ENCODE measurements around the gene CDC37L1.

The CDC37L1 gene

DNA sequence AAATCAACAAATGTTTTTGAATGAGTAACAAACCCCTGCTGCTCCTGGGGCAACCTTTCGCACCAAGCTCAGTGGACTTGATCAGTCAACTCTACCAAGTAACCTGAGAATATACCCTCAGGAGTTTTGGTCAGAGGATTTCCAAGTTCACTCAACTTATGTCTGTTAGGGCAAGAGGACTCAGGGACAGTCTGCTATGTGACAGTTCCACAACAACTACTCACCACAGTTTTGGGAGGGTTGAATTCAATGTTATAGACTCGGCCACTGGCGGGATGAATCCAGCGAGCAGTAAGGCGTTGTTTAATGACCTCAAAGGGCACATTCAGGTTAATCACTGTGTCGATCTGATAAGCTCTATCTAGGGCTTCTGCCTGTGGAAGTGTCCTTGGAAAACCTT lies 39.5 kb downstream of the CDC37L1 start:
- no peak for ATAC-seq
- Mint-ChIP-seq H3K9me3 (peaks cover 2% of the 10 kb centered on the region), H3K27me3 (no peaks in the 10 kb centered on the region), H3K27ac (no peak overlapping the region), H3K4me1 (no peaks in the 10 kb centered on the region), H3K36me3 (peaks cover 44% of the 10 kb centered on the region), H3K4me3 (no peak overlapping the region)

DNA sequence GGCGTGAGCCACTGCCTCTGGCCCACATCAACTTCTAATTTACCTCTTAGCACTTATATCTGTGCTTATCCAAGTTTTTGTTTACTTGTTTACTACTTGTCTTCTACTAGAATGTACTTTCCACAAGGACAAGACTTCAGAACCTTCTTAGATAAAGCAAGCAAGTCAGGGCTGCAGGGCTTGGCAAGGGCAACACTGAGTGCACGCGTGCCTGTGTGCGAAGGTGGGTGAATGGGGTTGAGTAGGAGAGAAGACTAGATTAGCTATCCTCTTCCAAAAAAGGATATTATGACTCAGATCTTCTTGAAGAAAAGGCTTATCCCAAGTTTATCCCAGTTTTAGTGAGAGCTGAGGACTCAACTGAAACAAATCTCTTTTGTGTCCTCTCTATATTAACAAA lies 42.4 kb downstream of the CDC37L1 start:
- no peak overlapping the region for H3K27ac Mint-ChIP-seq
- no peaks in the 10 kb centered on the region for H3K9me3 Mint-ChIP-seq
- no peak for ATAC-seq
- H3K4me1 Mint-ChIP-seq: peaks cover 13% of the 10 kb centered on the region
- peaks cover 42% of the 10 kb centered on the region for H3K36me3 Mint-ChIP-seq
- no peaks in the 10 kb centered on the region for H3K27me3 Mint-ChIP-seq
- no peak overlapping the region for H3K4me3 Mint-ChIP-seq

DNA sequence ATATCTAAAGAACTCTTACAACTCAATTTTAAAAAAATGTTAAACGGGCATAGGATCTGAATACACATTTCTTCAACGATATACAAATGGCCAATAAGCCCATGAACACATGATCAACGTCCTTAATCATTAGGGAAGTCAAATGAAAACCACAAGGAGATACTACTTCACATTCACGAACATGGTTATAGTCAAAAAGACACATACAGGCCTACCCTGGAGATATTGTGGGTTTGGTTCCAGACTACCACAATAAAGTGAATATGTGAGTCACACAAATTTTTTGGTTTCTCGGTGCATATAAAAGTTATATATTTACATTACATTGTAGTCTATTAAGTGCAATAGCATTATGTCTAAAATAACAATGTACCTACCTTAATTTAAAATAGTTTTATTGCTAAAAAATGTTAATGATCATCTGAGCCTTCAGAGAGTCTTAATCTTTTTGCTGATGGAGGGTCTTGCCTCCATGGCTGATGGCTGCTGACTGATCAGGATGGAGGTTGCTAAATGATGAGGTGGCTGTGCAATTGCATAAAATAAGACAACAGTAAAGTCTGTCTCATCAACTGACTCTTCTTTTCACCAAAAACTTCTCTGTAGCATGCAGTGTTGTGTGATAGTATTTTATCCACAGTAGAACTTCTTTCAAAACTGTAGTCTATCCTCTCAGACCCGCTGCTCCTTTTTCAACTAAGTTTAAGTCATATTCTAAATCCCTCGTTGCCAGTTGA lies 46.5 kb downstream of the CDC37L1 start:
- Mint-ChIP-seq H3K27me3 (no peaks in the 10 kb centered on the region), H3K36me3 (peaks cover 34% of the 10 kb centered on the region), H3K4me3 (no peak overlapping the region), H3K9me3 (no peaks in the 10 kb centered on the region), H3K27ac (peak overlapping the region; percentile 42), H3K4me1 (peaks cover 23% of the 10 kb centered on the region)
- ATAC-seq: no peak

DNA sequence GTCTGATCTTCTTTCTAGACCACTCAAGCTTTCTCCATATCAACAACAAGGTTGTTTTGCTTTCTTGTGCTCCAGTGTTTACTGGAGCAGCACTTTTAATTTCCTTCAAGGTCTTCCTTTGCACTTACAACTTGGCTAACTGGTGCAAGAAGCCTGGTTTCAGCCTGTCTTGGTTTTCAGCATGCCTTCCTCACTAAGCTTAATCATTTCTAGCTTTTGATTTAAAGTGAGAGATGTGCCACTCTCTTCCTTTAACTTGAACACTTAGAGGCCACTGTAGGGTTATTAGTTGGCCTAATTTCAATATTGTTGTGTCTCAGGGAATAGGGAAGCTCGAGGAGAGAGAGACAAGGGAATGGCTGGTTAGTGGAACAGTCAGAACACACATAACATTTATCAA lies 48.2 kb downstream of the CDC37L1 start:
- H3K27ac Mint-ChIP-seq: no peak overlapping the region
- peaks cover 33% of the 10 kb centered on the region for H3K4me1 Mint-ChIP-seq
- H3K27me3 Mint-ChIP-seq: no peaks in the 10 kb centered on the region
- ATAC-seq: no peak
- no peak overlapping the region for H3K4me3 Mint-ChIP-seq
- peaks cover 19% of the 10 kb centered on the region for H3K36me3 Mint-ChIP-seq
- no peaks in the 10 kb centered on the region for H3K9me3 Mint-ChIP-seq

DNA sequence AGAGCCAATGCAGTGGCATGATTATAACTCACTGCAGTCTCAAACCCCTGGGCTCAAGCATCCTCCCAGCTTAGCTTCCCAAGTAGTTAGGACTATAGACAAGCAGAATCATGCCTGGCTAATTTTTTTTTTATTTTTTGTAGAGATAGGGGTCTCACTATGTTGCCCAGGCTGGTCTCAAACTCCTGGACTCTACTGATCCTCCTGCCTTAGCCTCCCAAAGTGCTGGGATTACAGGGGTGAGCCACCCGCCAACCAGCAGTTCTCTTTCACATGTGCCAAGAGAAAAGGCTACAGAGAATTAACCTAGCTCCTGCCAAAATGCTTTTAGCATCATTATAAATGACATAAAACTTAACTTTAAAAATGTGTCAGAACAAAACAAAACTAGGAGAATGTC lies 53.5 kb downstream of the CDC37L1 start:
- H3K4me3 Mint-ChIP-seq: no peak overlapping the region
- no peaks in the 10 kb centered on the region for H3K27me3 Mint-ChIP-seq
- peaks cover 16% of the 10 kb centered on the region for H3K36me3 Mint-ChIP-seq
- no peaks in the 10 kb centered on the region for H3K9me3 Mint-ChIP-seq
- H3K27ac Mint-ChIP-seq: no peak overlapping the region
- no peak for ATAC-seq
- H3K4me1 Mint-ChIP-seq: peaks cover 40% of the 10 kb centered on the region

DNA sequence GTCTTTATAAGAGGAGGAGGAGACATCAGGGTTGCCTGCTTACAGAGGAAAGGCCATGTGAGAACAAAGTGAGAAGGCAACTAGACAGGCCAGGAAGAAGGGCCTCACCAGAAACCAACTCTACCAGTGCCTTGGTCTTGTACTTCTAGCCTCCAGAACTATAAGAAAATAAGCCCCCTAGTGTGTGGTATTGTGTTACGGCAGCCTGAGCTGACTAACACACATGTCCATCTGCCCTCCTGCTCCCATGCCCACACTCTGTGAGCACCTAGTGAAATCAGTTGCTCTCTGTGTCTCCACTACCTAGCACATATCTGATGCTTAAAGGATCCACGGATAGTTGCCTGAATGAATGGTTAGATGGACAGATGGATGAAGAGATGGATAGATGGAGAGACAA lies 54.8 kb downstream of the CDC37L1 start:
- Mint-ChIP-seq H3K4me1 (peaks cover 42% of the 10 kb centered on the region), H3K27me3 (no peaks in the 10 kb centered on the region), H3K9me3 (no peaks in the 10 kb centered on the region), H3K27ac (no peak overlapping the region), H3K4me3 (no peak overlapping the region), H3K36me3 (peaks cover 16% of the 10 kb centered on the region)
- ATAC-seq: no peak

DNA sequence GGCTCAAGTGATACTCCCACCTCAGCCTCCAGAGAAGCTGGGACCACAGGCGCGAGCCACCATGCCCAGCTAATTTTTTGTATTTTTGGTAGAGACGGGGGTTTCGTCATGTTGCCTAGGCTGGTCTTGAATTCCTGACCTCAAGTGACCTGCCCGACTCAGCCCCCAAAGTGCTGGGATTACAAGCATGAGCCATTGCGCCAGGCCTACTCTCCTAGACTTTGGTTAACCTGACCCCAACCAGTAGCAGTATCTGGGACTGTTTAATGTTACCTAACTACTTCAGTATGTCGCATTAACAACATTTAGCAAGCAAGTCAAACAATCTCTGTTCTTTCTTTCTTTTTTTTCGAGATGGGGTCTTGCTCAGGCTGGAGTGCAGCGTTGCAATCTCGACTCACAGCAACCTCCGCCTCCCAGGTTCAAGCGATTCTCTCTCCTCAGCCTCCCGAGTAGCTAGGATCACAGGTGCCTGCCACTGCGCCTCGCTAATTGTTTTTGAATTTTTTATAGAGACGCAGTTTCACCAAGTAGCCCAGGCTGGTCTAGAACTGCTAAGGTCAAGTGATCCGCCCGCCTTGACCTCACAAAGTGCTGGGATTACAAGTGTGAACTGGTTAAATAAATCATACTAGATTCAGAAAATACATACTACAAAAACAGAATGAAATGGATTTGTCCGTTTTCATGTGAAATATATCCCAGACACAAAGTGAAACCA lies 59.7 kb downstream of the CDC37L1 start:
- H3K9me3 Mint-ChIP-seq: no peaks in the 10 kb centered on the region
- H3K36me3 Mint-ChIP-seq: peaks cover 8% of the 10 kb centered on the region
- H3K27ac Mint-ChIP-seq: peak overlapping the region; percentile 89
- no peak for ATAC-seq
- H3K4me3 Mint-ChIP-seq: peak overlapping the region; percentile 88
- no peaks in the 10 kb centered on the region for H3K27me3 Mint-ChIP-seq
- peaks cover 37% of the 10 kb centered on the region for H3K4me1 Mint-ChIP-seq

DNA sequence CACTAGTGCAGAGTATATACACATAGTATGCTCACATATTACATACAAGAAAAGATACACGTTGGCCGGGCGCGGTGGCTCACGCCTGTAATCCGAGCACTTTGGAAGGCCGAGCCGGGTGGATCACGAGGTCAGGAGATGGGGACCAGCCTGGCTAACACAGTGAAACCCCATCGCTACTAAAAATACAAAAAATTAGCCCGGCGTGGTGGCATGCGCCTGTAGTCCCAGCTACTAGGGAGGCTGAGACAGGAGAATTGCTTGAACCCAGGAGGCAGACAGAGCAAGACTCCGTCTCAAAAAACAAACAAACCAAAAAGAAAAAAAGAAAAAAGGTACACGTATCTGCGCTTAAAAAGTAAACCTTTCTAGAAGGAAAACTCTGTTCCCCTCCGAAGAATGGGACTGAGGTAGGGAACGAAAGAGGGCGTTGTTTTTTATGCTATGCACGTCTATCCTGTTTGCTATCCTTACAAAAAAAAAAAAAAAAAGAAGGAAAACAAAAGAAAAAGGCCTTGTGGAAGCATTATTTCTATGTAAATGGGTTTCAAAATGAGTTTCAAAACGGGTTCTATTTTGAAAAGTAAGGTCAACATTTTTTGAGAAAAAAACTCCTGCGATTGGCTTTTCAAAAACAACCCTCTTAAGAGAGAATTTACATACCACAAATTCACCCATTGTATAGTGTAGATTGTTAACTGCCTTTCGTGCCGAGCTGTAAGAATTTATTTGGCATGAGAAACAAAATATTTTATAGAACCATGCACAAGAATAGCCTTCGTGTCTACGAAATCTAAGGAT lies 60.4 kb downstream of the CDC37L1 start:
- Mint-ChIP-seq H3K4me3 (peak overlapping the region; percentile 88), H3K9me3 (no peaks in the 10 kb centered on the region), H3K27ac (peak overlapping the region; percentile 89), H3K27me3 (no peaks in the 10 kb centered on the region), H3K4me1 (peaks cover 29% of the 10 kb centered on the region), H3K36me3 (peaks cover under 1% of the 10 kb centered on the region)
- ATAC-seq: no peak

DNA sequence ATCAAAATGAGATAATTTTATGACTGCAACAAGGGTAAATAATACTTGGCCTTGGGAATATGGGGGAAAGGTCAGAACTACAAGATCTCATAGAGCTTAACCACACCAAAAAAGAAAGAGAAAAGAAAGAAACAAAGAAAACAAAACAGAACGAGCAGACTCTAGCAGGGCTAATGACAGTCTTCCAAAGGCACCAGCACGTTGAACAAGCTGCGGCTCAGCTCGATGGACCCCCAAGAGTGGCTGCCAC lies 60.9 kb downstream of the CDC37L1 start:
- Mint-ChIP-seq H3K4me3 (peak overlapping the region; percentile 88), H3K4me1 (peaks cover 28% of the 10 kb centered on the region), H3K27me3 (no peaks in the 10 kb centered on the region), H3K27ac (peak overlapping the region; percentile 89), H3K36me3 (no peaks in the 10 kb centered on the region), H3K9me3 (no peaks in the 10 kb centered on the region)
- ATAC-seq: no peak

DNA sequence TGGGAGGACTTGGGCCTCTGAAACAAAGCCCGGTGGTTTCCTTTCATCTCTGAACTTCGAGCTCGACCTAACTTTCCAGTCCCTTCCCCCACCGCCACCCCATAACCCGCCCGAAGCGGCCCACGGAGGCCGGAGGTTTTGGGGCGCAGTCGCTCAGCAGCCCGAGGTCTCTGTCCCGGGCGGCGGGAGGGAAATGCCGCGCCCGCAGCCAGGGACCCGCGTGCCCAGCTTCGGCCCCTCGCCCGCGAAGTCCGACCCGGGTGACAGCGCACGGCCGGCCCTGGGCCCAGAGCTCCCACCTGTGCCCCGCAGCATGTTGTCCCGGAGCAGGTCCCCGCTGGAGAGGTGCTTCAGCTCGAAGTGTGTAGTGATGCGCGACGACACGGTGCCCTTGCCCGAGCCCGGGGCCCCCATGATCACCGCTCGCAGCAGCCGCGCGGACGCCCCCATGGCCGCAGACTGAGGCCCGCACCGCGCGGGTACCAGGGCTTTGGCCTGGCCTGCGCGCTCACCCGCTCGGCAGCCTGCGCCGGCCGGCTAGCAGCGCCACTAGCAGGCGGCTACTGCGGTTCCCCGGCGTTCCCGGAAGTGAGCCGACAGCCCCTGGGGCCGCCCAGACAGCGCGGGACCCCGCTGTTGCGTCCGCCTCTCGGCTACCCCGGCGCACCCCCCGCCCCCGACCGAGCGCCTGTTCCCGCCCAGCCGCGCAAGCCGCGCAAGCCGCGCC lies 61.4 kb downstream of the CDC37L1 start, which contains the start of gene AK3:
AK3 (minus strand) TSS at position 565 of the 727 bp plus-strand sequence; CDS start at position 450, 115 bp downstream.
- H3K4me1 Mint-ChIP-seq: peaks cover 28% of the 10 kb centered on the region
- H3K4me3 Mint-ChIP-seq: peak within 1 kb of the TSS; percentile 88
- H3K36me3 Mint-ChIP-seq: no peaks in the 10 kb centered on the region
- H3K9me3 Mint-ChIP-seq: no peaks in the 10 kb centered on the region
- ATAC-seq: peak; percentile 96
- H3K27ac Mint-ChIP-seq: peak within 1 kb of the TSS; percentile 89
- H3K27me3 Mint-ChIP-seq: no peaks in the 10 kb centered on the region

DNA sequence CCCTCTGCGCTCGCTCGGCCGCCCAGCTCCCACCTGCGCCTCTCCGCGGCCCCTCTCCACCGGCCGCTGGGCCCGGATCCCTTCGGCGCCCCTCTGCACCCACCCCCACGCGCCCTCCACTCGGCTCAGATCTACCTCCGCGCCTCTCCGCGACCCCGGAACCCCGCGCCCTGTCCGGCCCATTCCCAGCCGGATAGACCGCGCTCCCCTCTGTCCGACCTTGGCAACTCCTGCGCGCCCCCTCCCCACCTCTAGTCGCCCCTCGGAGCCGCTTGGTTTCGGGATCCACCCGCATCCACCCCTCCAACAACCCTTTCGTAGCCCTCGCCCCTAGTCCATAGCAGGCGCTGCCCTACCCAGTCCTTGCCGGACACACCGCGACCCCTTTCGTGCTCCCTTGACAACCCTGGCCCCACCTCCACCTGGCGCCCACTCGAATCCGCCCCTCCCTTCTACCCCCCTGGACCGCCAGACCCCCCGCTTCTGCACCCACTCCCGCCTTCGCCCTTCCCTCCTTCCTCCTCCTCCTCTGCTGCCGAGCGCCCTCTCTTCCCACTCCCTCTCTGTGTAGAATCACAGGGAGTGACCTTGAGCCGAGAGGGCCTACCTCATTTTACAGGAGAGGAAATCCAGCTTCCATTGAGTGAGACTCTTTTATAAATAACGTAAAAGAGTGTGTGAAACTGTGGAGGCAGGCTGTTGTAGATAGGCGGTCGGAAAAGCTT lies 62.2 kb downstream of the CDC37L1 start:
- Mint-ChIP-seq H3K27ac (peak overlapping the region; percentile 89), H3K4me3 (peak overlapping the region; percentile 88), H3K27me3 (no peaks in the 10 kb centered on the region), H3K36me3 (no peaks in the 10 kb centered on the region), H3K9me3 (no peaks in the 10 kb centered on the region), H3K4me1 (peaks cover 26% of the 10 kb centered on the region)
- ATAC-seq: peak; percentile 24

DNA sequence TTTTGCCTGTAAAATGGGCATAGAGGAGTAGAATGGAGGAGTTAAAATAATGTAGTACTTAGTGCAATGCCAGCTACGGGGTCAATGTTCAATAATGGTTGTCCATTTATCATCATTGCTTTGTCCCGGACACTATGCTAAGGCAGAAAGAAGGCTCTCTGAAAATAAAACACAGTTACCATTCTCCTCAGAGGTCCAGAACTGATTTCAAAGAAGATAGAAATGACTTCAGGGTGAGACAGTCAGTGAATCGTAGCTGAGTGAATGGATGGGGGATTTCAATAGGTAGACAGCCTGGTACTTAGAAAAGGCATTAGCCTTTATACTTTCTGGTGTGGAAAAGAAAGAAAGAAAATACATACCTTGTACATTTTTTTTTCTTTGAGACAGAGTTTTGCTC lies 62.9 kb downstream of the CDC37L1 start:
- peak overlapping the region; percentile 89 for H3K27ac Mint-ChIP-seq
- no peaks in the 10 kb centered on the region for H3K36me3 Mint-ChIP-seq
- no peaks in the 10 kb centered on the region for H3K27me3 Mint-ChIP-seq
- peaks cover 23% of the 10 kb centered on the region for H3K4me1 Mint-ChIP-seq
- no peaks in the 10 kb centered on the region for H3K9me3 Mint-ChIP-seq
- ATAC-seq: no peak
- H3K4me3 Mint-ChIP-seq: no peak overlapping the region

DNA sequence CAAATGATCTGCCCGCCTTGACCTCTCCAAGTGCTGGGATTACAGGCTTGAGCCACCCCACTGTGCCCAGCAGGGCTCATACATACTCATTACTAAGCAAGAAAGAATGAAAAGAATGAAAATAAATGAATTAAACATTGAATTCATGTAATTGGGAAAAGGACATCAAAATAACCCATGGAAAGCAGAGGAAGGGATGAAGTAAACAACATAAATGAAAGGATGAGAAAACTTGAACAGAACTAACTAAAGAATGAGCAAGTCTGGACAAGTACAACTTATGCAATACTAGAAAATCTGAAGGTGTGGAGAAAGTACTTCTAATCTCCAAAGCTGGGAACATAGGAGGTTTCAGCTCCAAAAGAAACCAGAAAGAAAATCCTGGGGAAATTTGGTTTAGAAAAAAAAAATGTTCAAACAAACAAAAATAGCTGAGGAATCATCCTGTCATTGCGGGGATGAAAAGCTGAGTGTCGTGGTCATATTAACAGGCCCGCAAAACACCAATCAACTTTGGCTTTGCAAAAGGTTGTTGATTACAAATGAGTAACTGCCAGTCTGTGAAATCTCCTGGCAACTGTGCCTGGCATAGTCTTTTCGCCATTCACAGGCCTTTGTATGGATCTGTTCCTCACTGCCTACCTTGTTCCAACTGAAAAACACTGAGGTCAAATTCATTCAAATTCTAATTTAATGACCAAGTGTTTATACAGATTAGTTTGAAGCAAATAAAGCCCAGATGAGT lies 63.9 kb downstream of the CDC37L1 start:
- H3K4me1 Mint-ChIP-seq: peaks cover 23% of the 10 kb centered on the region
- no peak overlapping the region for H3K27ac Mint-ChIP-seq
- H3K36me3 Mint-ChIP-seq: no peaks in the 10 kb centered on the region
- no peak overlapping the region for H3K4me3 Mint-ChIP-seq
- H3K9me3 Mint-ChIP-seq: no peaks in the 10 kb centered on the region
- no peaks in the 10 kb centered on the region for H3K27me3 Mint-ChIP-seq
- no peak for ATAC-seq

Measured in stimulated activated memory B cell treated with anti-CD40 and anti-IgM and Interleukin-4, amounts not matched to agents 10 μg/mL and 1 μg/mL and 100 μg/mL, for 72 hours (primary cell).